Inflammatory macrophage treated with lipopolysaccharide for 4 hours (primary cell): ENCODE data around the gene PLXNC1.

Source experiments
- DNase-seq: peaks from one replicate; pipeline ENCODE4 v3.0.0-alpha.2; 2020

Gene PLXNC1

GRCh38 chr12:94135896-94136295 is 12.5 kb upstream of the PLXNC1 start:
- no peak for DNase-seq

- no peak for DNase-seq
These were observed 8.6 kb upstream of the PLXNC1 start for GRCh38 chr12:94139816-94140215.

GRCh38 chr12:94140556-94140955 is 7.8 kb upstream of the PLXNC1 start:
- peak; percentile 27 for DNase-seq

GRCh38 chr12:94141004-94141764 is 7.2 kb upstream of the PLXNC1 start:
- DNase-seq = no peak

- DNase-seq = no peak
These were observed 6.5 kb upstream of the PLXNC1 start for GRCh38 chr12:94141892-94142291.

GRCh38 chr12:94143438-94143837 is 4.9 kb upstream of the PLXNC1 start:
- DNase-seq = no peak

- DNase-seq = no peak
These were observed 4.4 kb upstream of the PLXNC1 start for GRCh38 chr12:94143951-94144350.

- no peak for DNase-seq
These were observed 3.6 kb upstream of the PLXNC1 start for GRCh38 chr12:94144781-94145180.

- DNase-seq = peak; percentile 47
These were observed 3.0 kb upstream of the PLXNC1 start for GRCh38 chr12:94145191-94145983.

- DNase-seq = no peak
These were observed 2.0 kb upstream of the PLXNC1 start for GRCh38 chr12:94146166-94146936.

GRCh38 chr12:94147387-94147990 is 888 bp upstream of the PLXNC1 start:
- DNase-seq = no peak

GRCh38 chr12:94148739-94149118 is 352 bp downstream of the PLXNC1 start:
- no peak for DNase-seq

GRCh38 chr12:94149119-94149780 is 873 bp downstream of the PLXNC1 start:
- DNase-seq = peak; percentile 57

GRCh38 chr12:94149781-94150239 is 1.4 kb downstream of the PLXNC1 start:
- DNase-seq = peak; percentile 45

GRCh38 chr12:94150240-94151121 is 2.1 kb downstream of the PLXNC1 start:
- peak; percentile 33 for DNase-seq

- DNase-seq = no peak
These were observed 3.2 kb downstream of the PLXNC1 start for GRCh38 chr12:94151582-94151981.

GRCh38 chr12:94152292-94153078 is 4.1 kb downstream of the PLXNC1 start:
- DNase-seq = peak; percentile 81

- peak; percentile 57 for DNase-seq
These were observed 8.8 kb downstream of the PLXNC1 start for GRCh38 chr12:94157181-94157580.

GRCh38 chr12:94157981-94158411 is 9.6 kb downstream of the PLXNC1 start:
- DNase-seq = peak; percentile 58

GRCh38 chr12:94158666-94159065 is 10.3 kb downstream of the PLXNC1 start:
- peak; percentile 33 for DNase-seq
